GM23248 (cell line): ENCODE data around the gene HMGN5. TPM values are rescaled to one million over a fixed set of nuclear protein-coding genes. Genes with fewer than 3 reads are reported as not detected.

Experiments used
- DNase-seq: peaks from one replicate; pipeline ENCODE4 v3.0.0-alpha.2; 2015
- H2AFZ ChIP-seq: fragments of 200-600 bp; sonication (generic); 2 replicates; pipeline ENCODE4 v1.6.1; 2016; ENCODE audit warnings: antibody characterized with exemption
- H3F3A ChIP-seq: fragments of 200-600 bp; sonication (generic); 2 replicates; pipeline ENCODE4 v1.6.1; 2016; ENCODE audit warnings: mild to moderate bottlenecking, antibody characterized with exemption, mixed run types; ENCODE audit not compliant: insufficient read depth
- H3K27ac ChIP-seq: fragments of 200-600 bp; sonication (generic); 2 replicates; pipeline ENCODE4 v1.5.1; 2016; ENCODE audit warnings: mild to moderate bottlenecking
- H3K27me3 ChIP-seq: fragments of 200-600 bp; sonication (generic); replicated peaks from 2 replicates; pipeline ENCODE4 v1.6.1; 2016; ENCODE audit warnings: mild to moderate bottlenecking; ENCODE audit not compliant: insufficient read depth
- H3K36me3 ChIP-seq: fragments of 200-600 bp; sonication (generic); 2 replicates; pipeline ENCODE4 v1.6.1; 2016; ENCODE audit warnings: low read depth, mild to moderate bottlenecking
- H3K4me1 ChIP-seq: fragments of 200-600 bp; sonication (generic); 2 replicates; pipeline ENCODE4 v1.6.1; 2016; ENCODE audit warnings: mild to moderate bottlenecking; ENCODE audit not compliant: insufficient read depth
- H3K4me2 ChIP-seq: fragments of 200-600 bp; sonication (generic); one replicate; pipeline ENCODE4 v1.6.1; 2016; ENCODE audit warnings: mild to moderate bottlenecking; ENCODE audit not compliant: unreplicated experiment
- H3K4me3 ChIP-seq: fragments of 200-600 bp; sonication (generic); 2 replicates; pipeline ENCODE4 v1.5.1; 2016; ENCODE audit warnings: mild to moderate bottlenecking
- H3K79me2 ChIP-seq: fragments of 200-600 bp; sonication (generic); 2 replicates; pipeline ENCODE4 v1.6.1; 2016; ENCODE audit warnings: mild to moderate bottlenecking; ENCODE audit not compliant: insufficient read depth
- H3K9ac ChIP-seq: fragments of 200-600 bp; sonication (generic); 2 replicates; pipeline ENCODE4 v1.6.1; 2016; ENCODE audit warnings: mild to moderate bottlenecking
- H3K9me2 ChIP-seq: fragments of 200-600 bp; sonication (generic); 2 replicates; pipeline ENCODE4 v1.6.1; 2016; ENCODE audit warnings: mixed run types, mild to moderate bottlenecking, moderate library complexity; ENCODE audit not compliant: insufficient read depth
- H3K9me3 ChIP-seq: fragments of 200-600 bp; sonication (generic); one replicate; pipeline ENCODE4 v1.6.1; 2017; ENCODE audit warnings: low read depth
- H4K20me1 ChIP-seq: fragments of 200-600 bp; sonication (generic); 2 replicates; pipeline ENCODE4 v1.6.0; 2016; ENCODE audit not compliant: insufficient read depth
- EZH2 ChIP-seq: fragments of 200-600 bp; sonication (generic); IDR thresholded peaks from 2 replicates; pipeline ENCODE4 v1.6.1; 2018; ENCODE audit warnings: antibody characterized with exemption, mild to moderate bottlenecking; ENCODE audit not compliant: insufficient read depth, poor library complexity, severe bottlenecking
- EZH2phosphoT487 ChIP-seq: fragments of 200-600 bp; sonication (generic); IDR thresholded peaks from 2 replicates; pipeline ENCODE4 v1.6.1; 2018; ENCODE audit warnings: antibody characterized with exemption, moderate library complexity, mild to moderate bottlenecking, low read depth; ENCODE audit not compliant: insufficient read depth
- WGBS, 2 experiments: methylation state at CpG; one replicate each; pipeline ENCODE4 v1.1.6; 2015 to 2017; ENCODE audit warnings: low lambda C conversion rate in 2 of 2, low coverage in 1 of 2; ENCODE audit errors: missing lambda C conversion rate in 2 of 2; 5-methylcytosine and 5-hydroxymethylcytosine counted together
- in situ Hi-C: fragments of 300-500 bp; cut with MboI; formaldehyde crosslinking; loops from 2 replicates; pipeline ENCODE4 v1.15.0; 2020
- polyA plus RNA-seq: library from polyadenylated mRNA; unstranded; fragments of >200 nt; fragmentation: Nextera tagmentation; extraction: Ambion mirVana; gene quantifications from 2 replicates; pipeline ENCODE4 v1.2.1, GENCODE V29; 2016
- total RNA-seq: library from RNA; depleted of rRNA; stranded (reverse); fragments of >200 nt; shearing (Covaris generic); gene quantifications from 2 replicates; pipeline ENCODE4 v1.2.3, GENCODE V29; 2014

HMGN5 gene
- total and polyA plus RNA-seq, 2 experiments from 2014 or later, result 1.3 to 3.7 TPM

- H3K4me1 ChIP-seq, result no peaks in the 10 kb centered on the region
- H3F3A ChIP-seq, result no peaks in the 10 kb centered on the region
- WGBS, 2 experiments, result 0 to 55% methylated on average over 1 to 2 of the region's 2 CpGs
- no peaks in the 10 kb centered on the region for H3K36me3 ChIP-seq
- H3K4me3 ChIP-seq, result no peak overlapping the region
- no peak for DNase-seq
- 0 out of 2 replicates have a peak overlapping the region, but pooled peaks have one; percentile 62 for H2AFZ ChIP-seq
- H3K9me3 ChIP-seq, result no peaks in the 10 kb centered on the region
- no peaks in the 10 kb centered on the region for H3K27me3 ChIP-seq
- no peaks in the 10 kb centered on the region for H3K9me2 ChIP-seq
- no peak overlapping the region for H3K9ac ChIP-seq
- in situ Hi-C loops, result no loop called here
- 0 out of 2 replicates have a peak, but pooled peaks cover 4% of the 10 kb centered on the region for H3K79me2 ChIP-seq
- no peaks in the 10 kb centered on the region for H4K20me1 ChIP-seq
- TF ChIP-seq EZH2phosphoT487 (no peak), EZH2 (no peak)
- H3K4me2 ChIP-seq, result peak overlapping the region; percentile 53
- H3K27ac ChIP-seq, result no peak overlapping the region
These were observed 6.5 kb downstream of the HMGN5 start for GRCh38 chrX:81195259-81195658.

GRCh38 chrX:81174286-81174685 is 27.4 kb downstream of the HMGN5 start:
- no peak overlapping the region for H3K4me3 ChIP-seq
- H2AFZ ChIP-seq, result no peak overlapping the region
- no peak overlapping the region for H3K9ac ChIP-seq
- no peaks in the 10 kb centered on the region for H4K20me1 ChIP-seq
- no peak for TF ChIP-seq EZH2
- TF ChIP-seq EZH2phosphoT487, result no peak
- WGBS, 2 experiments, result 0 to 4% methylated on average over 1 of the region's 1 CpG
- no peaks in the 10 kb centered on the region for H3K9me2 ChIP-seq
- DNase-seq, result peak; percentile 45
- H3K4me2 ChIP-seq, result no peak overlapping the region
- no peak overlapping the region for H3K27ac ChIP-seq
- H3F3A ChIP-seq, result no peaks in the 10 kb centered on the region
- no peaks in the 10 kb centered on the region for H3K9me3 ChIP-seq
- no peaks in the 10 kb centered on the region for H3K4me1 ChIP-seq
- in situ Hi-C loops, result loop anchor here (25.0 kb wide), 1 partner anchor 213 kb away; no protein-coding TSS in a partner anchor
- no peaks in the 10 kb centered on the region for H3K36me3 ChIP-seq
- no peaks in the 10 kb centered on the region for H3K79me2 ChIP-seq
- H3K27me3 ChIP-seq, result no peaks in the 10 kb centered on the region

GRCh38 chrX:81168391-81168790 is 33.3 kb downstream of the HMGN5 start:
- no peak overlapping the region for H3K4me3 ChIP-seq
- H4K20me1 ChIP-seq, result no peaks in the 10 kb centered on the region
- no peaks in the 10 kb centered on the region for H3K4me1 ChIP-seq
- no peaks in the 10 kb centered on the region for H3K9me3 ChIP-seq
- TF ChIP-seq EZH2phosphoT487, result no peak
- no peak for TF ChIP-seq EZH2
- no peaks in the 10 kb centered on the region for H3K27me3 ChIP-seq
- no peaks in the 10 kb centered on the region for H3K36me3 ChIP-seq
- DNase-seq, result no peak
- H3K9me2 ChIP-seq, result no peaks in the 10 kb centered on the region
- H3K9ac ChIP-seq, result no peak overlapping the region
- no peak overlapping the region for H3K4me2 ChIP-seq
- whole genome bisulfite sequencing, 2 experiments, result 88% methylated on average over 3 of the region's 3 CpGs
- no peaks in the 10 kb centered on the region for H3K79me2 ChIP-seq
- in situ Hi-C loops, result loop anchor here (25.0 kb wide), 1 partner anchor 219 kb away; no protein-coding TSS in a partner anchor
- H2AFZ ChIP-seq, result no peak overlapping the region
- no peak overlapping the region for H3K27ac ChIP-seq
- H3F3A ChIP-seq, result no peaks in the 10 kb centered on the region

DNA sequence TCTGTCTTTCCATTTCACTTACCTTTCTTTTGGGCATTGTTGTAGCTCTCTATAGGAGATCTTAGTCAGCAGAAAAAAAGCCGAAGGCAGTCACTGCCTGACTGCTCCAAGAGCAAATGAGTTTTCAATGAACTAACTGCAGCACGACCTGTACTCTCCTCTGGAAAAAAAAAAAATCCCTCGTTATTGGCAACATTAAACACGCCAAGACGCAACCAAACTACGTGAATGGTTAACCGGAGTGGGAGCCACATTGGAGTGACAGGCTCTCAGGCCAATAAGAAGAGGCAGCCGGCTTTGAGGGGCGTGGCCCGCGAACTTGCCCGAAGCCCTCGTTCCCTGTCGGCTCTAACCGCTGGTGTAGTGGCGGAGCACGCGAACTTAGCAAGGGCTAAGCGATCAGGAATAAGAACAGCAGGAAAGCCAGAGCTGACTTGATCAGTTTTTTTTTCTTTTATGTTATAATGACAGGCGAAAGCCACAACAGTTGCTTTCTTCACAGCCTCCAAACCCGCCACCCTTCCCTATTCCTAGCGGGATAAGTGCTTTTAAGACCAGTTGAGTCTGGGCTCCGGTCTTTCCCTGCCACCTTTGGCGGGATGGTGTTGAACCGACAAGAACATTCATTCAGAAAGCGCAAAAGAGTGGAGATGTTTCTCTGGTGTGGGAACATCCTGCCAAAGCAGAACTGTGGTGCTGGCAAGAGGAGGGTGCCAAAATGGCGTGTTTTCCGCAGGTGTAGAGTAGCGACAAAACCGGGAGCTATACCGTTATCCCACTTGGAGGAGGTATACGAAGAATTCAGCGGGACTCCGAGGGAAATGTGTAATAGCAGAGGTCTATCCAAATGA is 80.0 kb downstream of the HMGN5 start:
- DNase-seq, result peak; percentile 88
- Histone ChIP-seq H3K4me3 (peak overlapping the region; percentile 81), H2AFZ (peak overlapping the region; percentile 98), H3K27me3 (no peaks in the 10 kb centered on the region), H3K27ac (no peak overlapping the region), H3K4me2 (peak overlapping the region; percentile 95), H3K9me2 (no peaks in the 10 kb centered on the region), H3K4me1 (no peaks in the 10 kb centered on the region), H3F3A (no peaks in the 10 kb centered on the region), H3K36me3 (no peaks in the 10 kb centered on the region), H3K9ac (peak overlapping the region; percentile 59), H4K20me1 (no peaks in the 10 kb centered on the region), H3K79me2 (no peaks in the 10 kb centered on the region), H3K9me3 (no peaks in the 10 kb centered on the region)
- WGBS, 2 experiments, result 3% methylated on average over 24 to 31 of the region's 34 CpGs
- TF ChIP-seq EZH2, result no peak
- TF ChIP-seq EZH2phosphoT487, result no peak
- in situ Hi-C loops, result no loop called here
